Measurements from ENCODE around the gene PPP1CB.

The PPP1CB gene

GRCh38 chr2:28716265-28716865 lies 35.3 kb upstream of the PPP1CB start:
- Histone ChIP-seq H3K4me3 (ENCODE audit: low read length) (no peak overlapping the region), H3K9me3 (replicated peaks; ENCODE audit: insufficient read depth, low read length) (no peaks in the 10 kb centered on the region), H3K27ac (ENCODE audit: low read length) (no peak overlapping the region), H3K79me2 (ENCODE audit: low read length) (no peaks in the 10 kb centered on the region), H2AFZ (ENCODE audit: low read length) (no peak overlapping the region), H3K4me2 (ENCODE audit: low read depth, low read length) (no peak overlapping the region), H3K9ac (ENCODE audit: low read length) (no peak overlapping the region), H3K9me2 (replicated peaks; ENCODE audit: insufficient read depth, low read length) (no peaks in the 10 kb centered on the region), H3F3A (ENCODE audit: insufficient read depth, low read length) (no peaks in the 10 kb centered on the region), H3K27me3 (replicated peaks; ENCODE audit: insufficient read depth, low read length) (no peaks in the 10 kb centered on the region), H3K36me3 (replicated peaks; ENCODE audit: insufficient read depth, low read length) (no peaks in the 10 kb centered on the region), H3K4me1 (ENCODE audit: low read length) (no peaks in the 10 kb centered on the region), H4K20me1 (ENCODE audit: insufficient read depth, low read length) (no peaks in the 10 kb centered on the region)
- no peak for DNase-seq
- no peak for TF ChIP-seq CTCF (IDR thresholded peaks at IDR 0.05; ENCODE audit: low read length)
- no peak for TF ChIP-seq EZH2 (optimal IDR thresholded peaks at IDR 0.05; ENCODE audit: low read depth, low read length)
- TF ChIP-seq EZH2phosphoT487 (IDR thresholded peaks at IDR 0.05; ENCODE audit: low read length), result no peak

DNA sequence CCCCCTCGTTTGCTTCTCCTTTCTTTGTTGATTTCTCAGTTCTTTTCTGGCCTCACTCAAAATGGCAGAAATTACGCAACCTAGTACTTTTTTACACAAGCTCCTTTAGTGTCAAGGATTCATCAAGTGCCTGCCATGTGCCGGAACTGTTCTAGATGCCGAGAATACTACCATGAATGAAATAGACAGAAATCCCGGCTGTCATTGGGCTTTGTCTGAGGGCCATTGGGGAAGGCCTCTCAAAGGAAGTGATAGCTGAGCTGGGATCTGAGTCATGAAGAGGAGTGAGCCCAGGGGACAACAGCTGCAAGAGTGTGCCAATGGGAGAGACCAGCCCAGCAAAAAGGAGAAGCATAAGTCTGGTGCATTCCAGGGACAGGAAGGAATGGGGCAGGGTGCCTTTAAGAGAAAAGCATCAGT lies 34.3 kb upstream of the PPP1CB start:
- DNase-seq, result no peak
- no peak overlapping the region for H3K4me2 ChIP-seq (ENCODE audit: low read depth, low read length)
- H3K9me2 ChIP-seq (replicated peaks; ENCODE audit: insufficient read depth, low read length), result no peaks in the 10 kb centered on the region

DNA sequence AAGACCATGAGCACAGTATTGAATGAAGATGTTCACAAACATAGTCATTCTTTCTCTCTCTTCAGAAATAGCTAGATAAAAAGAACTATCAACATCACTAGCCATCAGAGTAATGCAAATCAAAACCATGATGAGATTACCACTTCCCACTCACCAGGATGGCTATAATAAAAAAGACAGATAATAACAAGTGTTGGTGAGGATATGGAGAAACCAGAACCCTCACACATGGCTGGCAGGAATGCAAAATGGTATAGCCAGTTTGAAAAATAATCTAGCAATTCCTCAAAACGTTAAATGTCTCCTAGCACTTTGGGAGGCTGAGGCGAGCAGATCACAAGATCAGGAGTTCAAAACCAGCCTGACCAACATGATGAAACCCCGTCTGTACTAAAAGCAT lies 31.3 kb upstream of the PPP1CB start:
- H3K27ac ChIP-seq (ENCODE audit: low read length), result no peak overlapping the region
- no peak overlapping the region for H2AFZ ChIP-seq (ENCODE audit: low read length)
- no peaks in the 10 kb centered on the region for H4K20me1 ChIP-seq (ENCODE audit: insufficient read depth, low read length)
- H3K4me3 ChIP-seq (ENCODE audit: low read length), result no peak overlapping the region
- no peaks in the 10 kb centered on the region for H3F3A ChIP-seq (ENCODE audit: insufficient read depth, low read length)
- DNase-seq, result no peak
- H3K79me2 ChIP-seq (ENCODE audit: low read length), result no peaks in the 10 kb centered on the region
- TF ChIP-seq EZH2 (optimal IDR thresholded peaks at IDR 0.05; ENCODE audit: low read depth, low read length) (no peak), EZH2phosphoT487 (IDR thresholded peaks at IDR 0.05; ENCODE audit: low read length) (no peak)
- H3K4me1 ChIP-seq (ENCODE audit: low read length), result no peaks in the 10 kb centered on the region
- no peaks in the 10 kb centered on the region for H3K9me2 ChIP-seq (replicated peaks; ENCODE audit: insufficient read depth, low read length)
- H3K27me3 ChIP-seq (replicated peaks; ENCODE audit: insufficient read depth, low read length), result no peaks in the 10 kb centered on the region
- H3K4me2 ChIP-seq (ENCODE audit: low read depth, low read length), result no peak overlapping the region
- no peak overlapping the region for H3K9ac ChIP-seq (ENCODE audit: low read length)
- H3K36me3 ChIP-seq (replicated peaks; ENCODE audit: insufficient read depth, low read length), result no peaks in the 10 kb centered on the region
- no peaks in the 10 kb centered on the region for H3K9me3 ChIP-seq (replicated peaks; ENCODE audit: insufficient read depth, low read length)

More for the DNA sequence above, 34.3 kb upstream of the PPP1CB start:
- Histone ChIP-seq H2AFZ (ENCODE audit: low read length) (no peak overlapping the region), H3F3A (ENCODE audit: insufficient read depth, low read length) (no peaks in the 10 kb centered on the region), H3K4me1 (ENCODE audit: low read length) (no peaks in the 10 kb centered on the region), H3K27ac (ENCODE audit: low read length) (no peak overlapping the region), H3K79me2 (ENCODE audit: low read length) (no peaks in the 10 kb centered on the region), H4K20me1 (ENCODE audit: insufficient read depth, low read length) (no peaks in the 10 kb centered on the region), H3K36me3 (replicated peaks; ENCODE audit: insufficient read depth, low read length) (no peaks in the 10 kb centered on the region), H3K9ac (ENCODE audit: low read length) (no peak overlapping the region), H3K9me3 (replicated peaks; ENCODE audit: insufficient read depth, low read length) (no peaks in the 10 kb centered on the region), H3K27me3 (replicated peaks; ENCODE audit: insufficient read depth, low read length) (no peaks in the 10 kb centered on the region), H3K4me3 (ENCODE audit: low read length) (no peak overlapping the region)
- TF ChIP-seq CTCF (IDR thresholded peaks at IDR 0.05; ENCODE audit: low read length) (no peak), EZH2 (optimal IDR thresholded peaks at IDR 0.05; ENCODE audit: low read depth, low read length) (no peak), EZH2phosphoT487 (IDR thresholded peaks at IDR 0.05; ENCODE audit: low read length) (no peak)

DNA sequence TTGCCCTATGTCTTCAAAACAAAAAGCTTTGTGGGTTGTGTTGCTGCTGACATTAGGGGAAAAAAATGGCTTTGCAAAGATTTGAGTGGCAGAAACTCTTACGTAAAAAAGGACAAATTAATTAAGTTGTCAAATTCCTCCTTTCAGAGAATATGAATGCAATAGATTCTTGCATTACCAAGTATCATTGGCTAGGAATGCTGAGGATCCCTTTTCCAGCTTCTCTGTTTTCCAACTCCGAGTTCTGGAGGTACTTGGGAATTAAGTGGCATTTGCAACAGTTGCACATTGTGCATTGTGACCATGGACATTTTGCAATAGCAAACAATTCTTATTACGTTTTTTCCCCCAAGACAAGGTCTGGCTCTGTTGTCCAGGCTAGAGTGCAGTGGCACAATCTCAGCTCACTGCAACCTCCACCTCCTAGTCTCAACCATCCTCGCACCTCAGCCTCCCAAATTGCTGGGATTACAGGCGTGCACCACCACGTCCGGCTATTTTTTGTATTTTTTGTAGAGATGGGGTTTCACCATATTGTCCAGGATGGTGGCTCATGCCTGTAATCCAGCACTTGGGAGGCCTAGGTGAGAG lies 29.9 kb upstream of the PPP1CB start:
- no peaks in the 10 kb centered on the region for H3K36me3 ChIP-seq (replicated peaks; ENCODE audit: insufficient read depth, low read length)
- no peaks in the 10 kb centered on the region for H4K20me1 ChIP-seq (ENCODE audit: insufficient read depth, low read length)
- TF ChIP-seq CTCF (IDR thresholded peaks at IDR 0.05; ENCODE audit: low read length) (no peak), EZH2 (optimal IDR thresholded peaks at IDR 0.05; ENCODE audit: low read depth, low read length) (no peak), EZH2phosphoT487 (IDR thresholded peaks at IDR 0.05; ENCODE audit: low read length) (no peak)
- H3K27ac ChIP-seq (ENCODE audit: low read length), result no peak overlapping the region
- no peak for DNase-seq
- H3K4me1 ChIP-seq (ENCODE audit: low read length), result no peaks in the 10 kb centered on the region
- H3K9me2 ChIP-seq (replicated peaks; ENCODE audit: insufficient read depth, low read length), result no peaks in the 10 kb centered on the region
- H3K9ac ChIP-seq (ENCODE audit: low read length), result no peak overlapping the region
- no peaks in the 10 kb centered on the region for H3K79me2 ChIP-seq (ENCODE audit: low read length)
- no peaks in the 10 kb centered on the region for H3F3A ChIP-seq (ENCODE audit: insufficient read depth, low read length)
- no peaks in the 10 kb centered on the region for H3K27me3 ChIP-seq (replicated peaks; ENCODE audit: insufficient read depth, low read length)
- H3K4me2 ChIP-seq (ENCODE audit: low read depth, low read length), result no peak overlapping the region
- H3K9me3 ChIP-seq (replicated peaks; ENCODE audit: insufficient read depth, low read length), result no peaks in the 10 kb centered on the region
- no peak overlapping the region for H2AFZ ChIP-seq (ENCODE audit: low read length)
- H3K4me3 ChIP-seq (ENCODE audit: low read length), result no peak overlapping the region
